HG02623 (cell line): ENCODE data around the gene ARL6IP5.

Source experiments
- ATAC-seq: cut with Tn5 transposase; IDR thresholded peaks from one replicate; pipeline ENCODE4 v1.9.1; 2021; ENCODE audit warnings: moderate library complexity; ENCODE audit not compliant: unreplicated experiment

ARL6IP5 gene

DNA sequence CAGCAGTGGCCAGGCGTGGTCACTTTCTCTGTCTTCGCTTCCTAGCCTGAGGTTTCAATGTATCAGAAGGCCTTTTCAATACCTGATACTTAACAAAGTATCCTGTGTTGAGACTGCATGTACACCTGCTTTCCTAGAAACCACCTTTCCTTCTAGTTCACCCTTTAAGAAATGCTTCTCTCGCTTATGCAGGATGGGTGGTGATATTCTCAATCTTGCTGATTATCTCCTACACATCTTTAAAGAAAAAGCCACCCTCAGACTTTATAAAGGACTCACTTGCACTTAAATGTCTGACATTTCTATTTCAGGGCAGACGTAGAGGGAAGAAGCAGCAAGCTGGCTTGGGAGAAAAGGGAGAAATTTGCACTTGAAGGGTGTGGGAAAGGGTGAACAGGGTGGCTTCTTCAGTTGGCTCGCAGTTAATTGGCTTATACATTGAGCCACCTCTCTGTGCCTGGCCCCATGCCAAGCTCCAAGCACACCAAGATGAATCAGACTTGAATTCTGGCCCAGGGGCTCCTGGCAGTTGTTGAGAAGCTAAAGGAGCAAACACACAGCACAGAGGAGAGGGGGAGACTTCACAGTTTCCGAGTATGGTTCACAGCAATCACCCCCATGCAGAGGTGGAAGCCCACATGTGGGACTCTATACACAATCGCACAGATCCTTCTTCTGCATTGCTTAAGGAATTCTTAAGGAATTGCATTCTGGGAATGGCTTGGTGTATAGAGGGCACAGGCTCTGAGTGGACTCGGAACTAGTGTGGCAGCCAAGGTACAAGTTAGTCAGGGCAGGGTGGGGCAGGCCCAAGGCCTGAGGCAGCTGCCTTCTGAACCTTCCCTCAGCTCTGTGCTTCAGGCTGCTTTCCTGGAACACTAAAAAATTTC, 1.3 kb downstream of the ARL6IP5 start:
- ATAC-seq: no peak

DNA sequence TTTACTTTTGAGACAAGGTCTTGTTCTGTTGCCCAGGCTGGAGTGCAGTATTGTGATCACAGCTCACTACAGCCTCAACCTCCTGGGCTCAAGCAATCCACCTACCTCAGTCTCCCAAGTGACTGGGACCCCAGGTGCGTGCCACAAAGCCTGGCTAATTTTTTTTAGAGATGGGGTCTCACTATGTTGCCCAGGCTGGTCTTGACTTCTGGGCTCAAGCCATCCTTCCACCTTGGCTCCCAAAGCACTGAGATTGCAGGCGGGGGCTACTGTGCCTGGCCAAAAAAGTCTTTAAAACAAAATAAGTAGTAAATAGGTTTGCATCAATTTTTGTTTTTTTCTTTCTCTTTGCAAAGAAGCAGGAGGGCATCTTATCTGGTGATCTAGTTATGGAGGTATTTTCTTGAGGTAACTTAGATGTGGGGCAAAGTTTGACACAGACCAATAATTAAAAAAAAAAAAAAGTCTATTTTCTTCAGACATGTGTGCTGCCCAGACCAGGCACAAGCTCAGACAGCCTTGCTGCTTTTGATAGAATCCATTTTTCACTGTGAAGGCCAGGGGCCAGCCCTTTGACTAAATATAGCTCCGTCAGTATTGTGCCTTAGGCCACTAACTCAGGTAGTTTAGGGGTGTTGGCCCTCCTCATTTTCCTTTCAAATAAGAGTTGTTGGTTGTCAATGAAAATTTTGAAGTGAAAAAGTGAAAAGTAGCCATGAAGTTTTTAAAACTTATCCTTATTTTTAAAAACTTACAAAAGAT, 2.5 kb downstream of the ARL6IP5 start:
- ATAC-seq: no peak

DNA sequence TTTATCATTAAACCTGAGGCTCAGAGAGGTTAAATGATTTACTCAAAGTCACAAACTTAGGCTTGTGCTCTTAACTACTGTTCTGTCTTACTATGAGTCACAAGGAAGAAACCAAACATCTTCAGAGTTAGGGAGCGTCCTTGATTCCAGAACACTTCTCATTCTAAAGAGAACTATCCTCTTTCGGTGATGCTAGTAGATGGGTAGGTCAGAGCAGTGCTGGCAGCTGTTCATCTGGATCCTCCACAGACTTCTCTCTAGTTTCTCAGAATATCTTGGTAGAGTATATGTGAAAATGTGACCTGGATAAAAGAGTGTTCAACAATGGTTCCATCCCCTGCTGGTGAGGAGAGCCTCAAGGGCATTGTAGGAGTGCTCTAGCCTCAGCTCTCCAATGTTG, 3.3 kb downstream of the ARL6IP5 start:
- peak; percentile 20 for ATAC-seq

GRCh38 chr3:69090021-69090420, 5.3 kb downstream of the ARL6IP5 start:
- no peak for ATAC-seq

DNA sequence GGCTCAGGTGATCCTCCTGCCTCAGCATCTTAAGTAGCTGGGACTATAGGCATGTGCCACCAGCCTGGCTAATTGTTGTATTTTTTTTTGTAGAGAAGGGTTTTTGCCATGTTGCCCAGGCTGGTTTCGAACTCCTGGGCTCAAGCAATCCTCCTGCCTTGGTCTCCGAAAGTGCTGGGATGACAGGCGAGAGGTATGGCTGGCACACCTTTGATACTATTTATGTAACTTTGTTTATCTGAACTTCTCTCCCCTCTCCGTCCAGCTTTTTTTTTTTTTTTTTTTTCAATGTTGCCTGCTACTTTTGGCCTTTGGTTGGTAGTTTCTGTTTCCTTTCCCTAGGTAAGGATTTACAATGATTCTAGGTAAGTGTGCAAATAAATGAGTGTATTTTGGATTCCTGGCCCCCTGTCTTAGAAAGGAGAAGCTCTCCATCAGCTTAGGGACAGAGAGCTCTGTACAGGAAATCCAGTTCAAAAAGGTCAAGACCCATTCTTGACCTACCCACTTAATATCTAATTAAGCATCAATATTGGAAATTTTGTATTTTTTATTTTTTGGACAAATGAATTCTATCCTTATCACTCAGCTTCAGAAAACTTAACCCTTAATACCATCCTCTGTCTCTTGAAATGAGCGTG, 6.8 kb downstream of the ARL6IP5 start:
- ATAC-seq: no peak

GRCh38 chr3:69092030-69092516, 7.3 kb downstream of the ARL6IP5 start:
- peak; percentile 70 for ATAC-seq

DNA sequence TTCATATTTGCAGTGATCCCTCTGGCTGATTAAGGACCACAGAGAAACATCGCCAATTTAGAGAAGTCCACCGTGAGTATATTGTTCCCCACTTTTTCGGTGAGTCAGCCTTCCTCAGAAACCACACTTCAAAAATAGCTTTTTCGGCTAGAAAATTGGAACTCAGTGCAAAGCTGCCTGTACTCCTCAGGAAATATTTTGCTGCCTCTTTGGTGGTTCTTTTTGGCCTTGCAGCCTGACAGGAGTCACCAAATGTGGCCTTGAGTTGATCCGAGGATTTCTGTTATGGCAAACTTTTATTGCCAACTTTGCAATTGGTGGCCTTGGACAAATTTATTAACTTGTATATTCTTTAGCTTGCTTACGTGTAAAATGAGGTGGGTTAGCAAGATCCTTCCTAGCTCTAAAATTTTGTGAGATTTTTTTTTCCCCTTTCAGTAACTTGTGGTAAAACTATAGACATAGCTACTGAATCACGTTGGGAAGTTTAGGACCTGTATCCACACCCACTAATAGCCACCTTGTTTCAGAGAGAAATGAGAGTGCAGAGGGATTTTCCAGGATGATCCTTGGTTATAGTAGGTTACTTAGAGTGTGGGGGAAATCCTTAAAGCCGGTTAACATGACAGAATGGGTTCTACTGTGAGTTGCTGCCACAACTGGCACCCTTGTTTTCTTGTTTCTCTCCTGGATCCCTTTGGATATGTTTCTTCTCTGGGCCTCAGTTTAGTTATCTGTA, 9.9 kb downstream of the ARL6IP5 start:
- no peak for ATAC-seq

GRCh38 chr3:69095636-69096035, 10.9 kb downstream of the ARL6IP5 start:
- no peak for ATAC-seq

GRCh38 chr3:69096299-69096698, 11.6 kb downstream of the ARL6IP5 start:
- no peak for ATAC-seq

GRCh38 chr3:69097407-69098086, 12.8 kb downstream of the ARL6IP5 start:
- ATAC-seq: no peak

GRCh38 chr3:69099576-69099975, 14.8 kb downstream of the ARL6IP5 start:
- no peak for ATAC-seq

GRCh38 chr3:69102384-69102783, 17.6 kb downstream of the ARL6IP5 start:
- no peak for ATAC-seq

GRCh38 chr3:69103123-69103522, 18.4 kb downstream of the ARL6IP5 start:
- no peak for ATAC-seq

DNA sequence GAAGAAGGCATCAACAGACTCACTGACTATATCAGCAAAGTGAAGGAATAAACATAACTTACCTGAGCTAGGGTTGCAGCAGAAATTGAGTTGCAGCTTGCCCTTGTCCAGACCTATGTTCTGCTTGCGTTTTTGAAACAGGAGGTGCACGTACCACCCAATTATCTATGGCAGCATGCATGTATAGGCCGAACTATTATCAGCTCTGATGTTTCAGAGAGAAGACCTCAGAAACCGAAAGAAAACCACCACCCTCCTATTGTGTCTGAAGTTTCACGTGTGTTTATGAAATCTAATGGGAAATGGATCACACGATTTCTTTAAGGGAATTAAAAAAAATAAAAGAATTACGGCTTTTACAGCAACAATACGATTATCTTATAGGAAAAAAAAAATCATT, 19.8 kb downstream of the ARL6IP5 start:
- ATAC-seq: no peak

DNA sequence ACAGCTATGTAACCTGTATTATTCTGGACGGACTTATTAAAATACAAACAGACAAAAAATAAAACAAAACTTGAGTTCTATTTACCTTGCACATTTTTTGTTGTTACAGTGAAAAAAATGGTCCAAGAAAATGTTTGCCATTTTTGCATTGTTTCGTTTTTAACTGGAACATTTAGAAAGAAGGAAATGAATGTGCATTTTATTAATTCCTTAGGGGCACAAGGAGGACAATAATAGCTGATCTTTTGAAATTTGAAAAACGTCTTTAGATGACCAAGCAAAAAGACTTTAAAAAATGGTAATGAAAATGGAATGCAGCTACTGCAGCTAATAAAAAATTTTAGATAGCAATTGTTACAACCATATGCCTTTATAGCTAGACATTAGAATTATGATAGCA, 20.6 kb downstream of the ARL6IP5 start:
- ATAC-seq: no peak

DNA sequence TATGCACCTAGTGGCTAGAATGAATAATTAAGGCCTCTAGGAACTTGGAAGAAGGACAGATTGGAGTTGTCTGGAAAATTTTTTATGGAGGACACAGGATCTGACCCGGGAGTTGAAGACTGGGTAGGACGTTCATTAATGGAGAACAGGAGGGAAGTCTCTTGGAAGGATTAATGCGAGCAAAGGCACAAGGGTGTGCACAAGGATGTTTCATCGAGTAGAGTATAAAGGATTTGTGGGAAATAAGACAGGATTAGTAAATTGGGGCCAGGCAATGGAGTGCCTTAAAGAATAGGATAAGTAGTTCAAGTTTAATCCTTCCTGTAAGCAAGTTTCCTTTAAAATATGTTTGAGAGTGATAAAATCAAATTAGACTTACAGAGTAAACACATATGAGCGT, 23.1 kb downstream of the ARL6IP5 start:
- no peak for ATAC-seq

DNA sequence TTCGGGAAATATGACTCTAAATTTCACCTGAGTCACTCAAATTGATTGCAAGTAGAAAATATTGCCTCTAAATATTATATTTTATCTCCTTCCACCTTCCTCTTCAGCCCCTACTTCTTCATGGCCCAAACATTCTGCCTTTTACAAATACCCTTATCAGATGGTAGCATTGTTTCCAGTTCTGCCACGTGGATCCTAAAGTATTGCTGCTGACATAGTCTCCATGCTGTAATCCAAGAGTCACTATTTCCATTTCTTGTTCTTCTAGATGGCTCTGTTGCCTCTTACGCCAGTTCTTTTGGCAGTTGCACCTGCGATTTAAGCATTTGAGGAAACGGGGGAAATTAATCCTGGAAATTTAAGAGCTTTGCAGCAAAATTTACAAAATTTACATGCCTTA, 24.1 kb downstream of the ARL6IP5 start:
- no peak for ATAC-seq

DNA sequence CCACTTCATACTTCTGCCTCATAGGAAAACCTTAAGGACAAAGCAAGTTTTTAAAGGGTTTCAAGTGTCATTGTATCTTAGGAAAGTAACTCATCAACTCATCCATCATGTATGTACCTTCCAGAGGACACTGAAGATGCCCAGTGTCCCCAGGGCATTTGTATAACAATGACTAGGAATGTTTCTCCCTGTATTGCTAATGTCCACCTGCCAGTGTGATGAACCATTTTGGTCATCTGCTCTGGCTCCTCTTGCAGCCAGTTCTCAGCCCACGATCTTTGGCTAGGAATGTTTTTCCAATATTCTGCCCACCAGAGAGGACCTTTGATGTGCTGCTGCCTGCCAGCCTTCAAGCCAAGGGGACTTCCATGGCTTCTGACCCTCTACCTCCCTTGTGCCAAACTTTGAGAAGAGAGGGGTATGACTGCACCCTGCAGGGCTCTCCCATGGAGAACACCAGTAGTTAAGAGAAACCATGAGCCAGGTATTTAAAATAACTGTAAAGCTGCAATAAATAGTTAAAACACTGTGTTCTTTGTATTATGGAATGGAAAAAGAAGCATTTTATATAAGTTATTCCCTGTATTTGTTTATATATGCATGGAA, 26.3 kb downstream of the ARL6IP5 start:
- no peak for ATAC-seq

- ATAC-seq: no peak
Measured at GRCh38 chr3:69113536-69113935, 28.8 kb downstream of the ARL6IP5 start.

GRCh38 chr3:69115731-69116130, 31.0 kb downstream of the ARL6IP5 start:
- ATAC-seq: no peak
